Medulla oblongata (tissue), 1 donor: ENCODE results near the gene FUCA2.
"Not testable (repeated sequence)": the region's sequence is repeated elsewhere in the genome, so short reads cannot be mapped to it uniquely, and the experiment has no call there.

Experiments
- DNase-seq: peaks from one replicate; pipeline ENCODE4 v3.0.0-alpha.2; 2015; ENCODE audit errors: extremely low spot score

FUCA2 gene

DNA sequence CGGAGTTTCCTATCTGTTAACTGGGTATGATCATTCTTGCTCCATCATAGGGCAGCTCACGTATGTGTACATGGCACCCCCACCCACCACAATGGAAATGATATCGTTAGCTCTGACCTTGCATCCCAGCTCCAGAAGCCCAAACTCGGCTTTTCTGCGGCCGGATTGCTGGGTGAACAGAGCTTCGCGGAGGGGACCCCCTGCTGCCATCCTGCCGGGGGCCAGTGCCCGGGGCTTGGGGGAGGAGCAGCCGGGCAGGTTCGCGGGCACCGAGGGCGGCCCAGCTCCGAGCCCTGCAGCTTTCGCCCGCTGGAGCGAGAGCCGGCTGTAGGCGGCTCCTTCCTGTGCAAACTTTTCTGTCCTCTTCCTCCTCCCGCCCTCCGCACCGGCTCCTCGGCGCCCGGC is 24.9 kb upstream of the FUCA2 start:
- DNase-seq = no peak

GRCh38 chr6:143535189-143535614 is 23.7 kb upstream of the FUCA2 start:
- no peak for DNase-seq

DNA sequence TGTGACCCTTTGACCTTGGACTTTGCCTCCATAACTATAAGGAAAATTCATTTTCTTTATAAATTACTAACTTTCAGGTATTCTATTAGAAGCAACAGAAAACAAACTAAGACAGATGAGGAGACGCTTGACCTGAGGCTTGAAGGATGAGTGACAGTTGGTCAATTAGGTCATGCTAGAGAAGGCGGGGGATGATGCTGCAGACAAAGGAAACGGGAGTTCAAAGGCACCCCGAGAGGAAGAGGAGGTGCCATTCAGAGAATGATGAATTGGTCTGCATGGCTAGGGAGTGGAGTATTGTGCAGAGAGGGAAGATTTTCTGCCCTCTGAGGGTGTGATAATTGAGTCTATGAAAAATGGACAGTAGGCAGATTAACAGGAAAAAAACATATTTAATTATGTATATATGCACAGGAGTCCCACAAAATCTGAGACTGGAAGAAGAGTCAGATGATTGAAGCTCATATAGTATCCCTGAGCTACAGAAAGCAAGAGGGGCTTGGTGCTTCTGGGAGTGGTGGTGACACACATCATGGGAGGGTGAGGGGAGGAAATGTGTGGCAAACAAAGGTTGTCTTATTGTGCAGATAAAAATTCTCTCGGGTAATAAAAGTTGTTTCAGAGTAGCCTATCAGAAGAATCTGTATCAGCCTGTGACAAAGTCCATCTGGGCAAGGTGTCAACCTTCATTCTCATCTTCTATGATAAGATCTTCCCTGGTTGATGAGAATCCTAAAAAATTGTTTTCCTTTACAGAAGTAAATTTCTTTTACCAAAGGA is 20.4 kb upstream of the FUCA2 start:
- no peak for DNase-seq

GRCh38 chr6:143529095-143529494 is 17.6 kb upstream of the FUCA2 start:
- no peak for DNase-seq

GRCh38 chr6:143528164-143528811 is 16.8 kb upstream of the FUCA2 start:
- no peak for DNase-seq

- no peak for DNase-seq
These were observed 16.2 kb upstream of the FUCA2 start for GRCh38 chr6:143527677-143528076.

DNA sequence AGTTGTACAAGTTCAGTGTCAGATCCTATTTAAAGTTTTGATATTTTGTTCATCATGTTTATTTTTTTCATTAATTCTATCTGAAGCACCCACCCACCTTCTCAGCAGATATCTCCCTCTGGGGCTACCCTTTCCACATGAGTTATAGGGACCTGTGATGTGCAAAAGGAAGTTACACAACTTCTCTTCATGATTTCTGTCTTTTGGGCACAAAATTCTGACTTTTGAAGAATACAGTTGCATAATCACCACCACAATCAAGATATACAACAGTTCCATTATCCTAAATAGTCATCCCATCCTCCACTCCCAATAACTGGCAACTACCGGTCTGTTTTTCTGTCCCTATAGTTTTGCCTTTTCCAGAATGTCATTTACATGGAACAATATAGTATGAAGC is 13.8 kb upstream of the FUCA2 start:
- DNase-seq = no peak

DNA sequence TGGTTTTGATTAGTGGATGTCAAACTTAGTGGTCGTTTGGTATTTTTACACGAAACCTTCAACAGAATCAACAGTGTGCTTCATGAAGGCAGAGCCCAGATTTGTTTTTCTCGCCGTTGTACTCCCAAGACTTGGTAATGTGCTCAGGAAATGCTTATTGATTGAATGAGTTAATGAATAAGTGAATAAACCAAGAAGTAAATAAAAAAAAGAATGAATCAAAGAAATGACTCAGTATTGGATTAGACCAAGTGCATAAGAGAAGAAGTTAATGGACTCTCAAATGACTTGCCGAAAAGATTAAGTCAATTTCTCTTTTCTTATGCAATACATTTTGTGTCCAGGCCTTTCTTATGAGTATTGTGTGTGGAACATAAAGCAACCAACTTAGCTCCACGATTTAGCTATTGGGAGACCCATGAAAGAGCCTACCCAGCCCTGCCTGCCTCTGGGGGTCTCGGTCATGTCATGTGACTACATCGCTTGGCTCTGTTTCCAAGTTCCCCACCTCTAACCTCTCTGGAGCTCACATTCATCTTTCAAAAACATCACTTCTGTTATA is 10.6 kb upstream of the FUCA2 start:
- no peak for DNase-seq

DNA sequence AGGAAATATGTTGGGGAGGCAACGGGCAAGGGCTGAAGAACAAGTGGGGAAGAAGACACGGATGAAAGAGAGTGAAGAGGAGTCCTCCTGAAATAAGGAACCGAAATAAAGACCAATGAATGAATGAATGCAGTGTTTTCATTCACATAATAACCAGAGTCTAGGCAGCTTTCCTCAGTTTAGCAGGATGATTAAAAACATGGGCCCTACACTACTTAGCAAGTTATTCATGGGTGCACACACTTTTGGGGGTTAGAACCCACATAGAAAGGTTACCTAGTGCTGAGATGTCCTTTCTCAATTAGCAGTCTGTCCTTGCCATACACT is 5.9 kb upstream of the FUCA2 start:
- DNase-seq = no peak

GRCh38 chr6:143516690-143517446 is 5.3 kb upstream of the FUCA2 start:
- DNase-seq = no peak

DNA sequence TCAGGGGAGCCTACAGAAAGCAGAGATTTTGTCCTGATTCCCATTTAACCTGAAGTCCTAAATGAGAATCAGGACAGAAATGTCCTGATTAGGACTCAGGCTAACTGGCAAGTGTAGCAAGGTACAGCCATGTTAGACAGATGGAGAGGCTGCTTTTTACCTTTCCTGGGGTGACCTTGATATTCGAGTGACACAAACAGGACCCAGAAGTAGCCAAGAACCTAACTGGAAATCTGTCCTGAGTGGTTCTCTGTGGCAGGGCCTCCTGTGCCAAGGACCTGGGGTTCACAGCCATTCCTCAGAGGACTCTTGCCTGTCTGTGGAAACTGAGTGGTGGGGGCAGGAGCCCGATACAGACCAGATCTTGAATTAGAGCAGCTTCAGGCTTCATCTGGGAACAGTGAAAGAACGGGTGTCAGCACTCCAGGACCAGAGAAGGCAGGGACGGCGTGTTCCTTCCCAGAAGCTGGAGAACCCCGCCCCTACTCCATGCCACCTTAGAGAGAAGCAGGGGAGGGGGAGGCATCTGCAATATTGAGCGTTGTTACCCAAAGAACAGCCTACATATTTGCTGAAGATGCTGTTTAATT is 4.3 kb upstream of the FUCA2 start:
- DNase-seq = no peak

- DNase-seq = peak; percentile 72
These were observed 3.7 kb upstream of the FUCA2 start for GRCh38 chr6:143515061-143515760.

GRCh38 chr6:143513410-143513809 is 1.9 kb upstream of the FUCA2 start:
- DNase-seq = no peak

DNA sequence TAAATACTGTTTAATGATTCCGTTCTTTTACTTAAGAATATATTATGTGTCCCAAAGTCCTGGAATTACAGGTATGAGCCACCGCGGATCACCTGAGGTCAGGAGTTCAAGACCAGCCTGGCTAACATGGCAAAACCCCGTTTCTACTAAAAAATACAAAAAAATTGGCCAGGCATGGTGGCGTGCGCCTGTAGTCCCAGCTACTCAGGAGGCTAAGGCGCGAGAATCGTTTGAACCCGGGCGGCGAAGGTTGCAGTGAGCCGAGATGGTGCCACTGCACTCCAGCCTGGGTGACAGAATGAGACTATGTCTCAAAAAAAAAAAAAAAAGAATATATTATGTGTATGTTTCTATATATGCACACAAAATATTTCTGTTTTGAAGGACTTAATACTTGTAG is 1.2 kb downstream of the FUCA2 start:
- DNase-seq = not testable (repeated sequence)

GRCh38 chr6:143507358-143508145 is 4.0 kb downstream of the FUCA2 start:
- no peak for DNase-seq

DNA sequence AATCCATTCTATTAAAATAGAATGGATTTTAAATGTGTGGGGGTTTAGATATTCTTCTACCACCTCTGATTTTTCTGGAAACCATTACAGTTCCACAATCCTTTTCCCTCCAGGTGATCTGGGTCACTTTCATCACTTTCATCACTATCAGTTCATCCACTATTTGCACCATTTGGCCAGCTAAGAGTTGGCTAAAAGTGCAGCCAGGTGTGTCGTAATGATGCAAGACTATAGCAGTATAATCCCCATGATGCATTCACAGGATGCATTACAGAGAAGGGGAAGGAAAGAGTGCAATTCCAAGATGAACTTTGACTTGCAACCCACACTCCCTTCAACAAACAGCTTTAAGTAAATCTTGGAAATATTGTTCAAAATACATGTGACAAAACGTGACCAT is 4.9 kb downstream of the FUCA2 start:
- no peak for DNase-seq

DNA sequence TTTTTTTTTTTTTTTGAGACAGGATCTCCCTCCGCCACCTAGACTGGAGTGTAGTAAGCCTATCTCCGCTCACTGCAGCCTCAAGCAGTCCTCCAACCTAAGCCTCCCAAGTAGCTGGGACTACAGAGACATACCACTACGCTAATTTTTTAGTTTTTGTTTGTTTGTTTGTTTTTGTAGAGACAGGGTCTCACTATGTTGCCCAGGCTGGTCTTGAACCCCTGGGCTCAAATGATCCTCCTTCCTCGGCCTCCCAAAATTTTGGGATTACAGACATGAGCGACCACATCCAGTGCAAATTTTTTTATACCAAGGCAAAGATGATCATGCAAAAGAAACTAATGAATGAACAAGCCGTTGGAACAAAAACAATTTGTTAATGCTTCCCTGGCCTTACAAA is 5.3 kb downstream of the FUCA2 start:
- DNase-seq = no peak

GRCh38 chr6:143505537-143505936 is 6.0 kb downstream of the FUCA2 start:
- no peak for DNase-seq

- DNase-seq = no peak
These were observed 6.4 kb downstream of the FUCA2 start for GRCh38 chr6:143505111-143505510.

DNA sequence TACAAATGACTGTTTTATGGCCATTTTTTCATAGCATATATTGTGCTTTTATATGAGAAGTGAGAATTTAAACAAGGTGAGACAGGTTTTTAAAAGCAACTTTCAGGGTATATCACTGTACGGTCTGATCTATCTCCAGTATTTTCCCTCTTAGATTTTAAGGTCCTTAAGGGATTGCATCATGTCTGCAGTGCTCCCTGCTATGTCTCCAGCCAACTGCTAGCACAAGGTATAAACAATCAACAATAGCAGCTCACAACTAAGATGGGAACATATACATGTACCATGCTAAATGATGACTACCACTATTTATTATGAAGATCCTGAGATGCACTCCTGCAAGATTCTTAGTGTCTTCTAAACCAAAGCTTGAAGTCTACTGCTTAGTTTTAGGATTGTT is 7.2 kb downstream of the FUCA2 start:
- DNase-seq = no peak

- no peak for DNase-seq
These were observed 9.7 kb downstream of the FUCA2 start for GRCh38 chr6:143501851-143502250.
